KOPT-K1 (cell line): ENCODE measurements around the gene ARL8B.
"Not testable (repeated sequence)": the region's sequence is repeated elsewhere in the genome, so short reads cannot be mapped to it uniquely, and the experiment has no call there.

Experiments used
- H3K27ac ChIP-seq: fragments of 200-600 bp; sonication (generic); 2 replicates; pipeline ENCODE4 v1.5.1; 2016; ENCODE audit warnings: antibody characterized with exemption, mild to moderate bottlenecking, low read depth, low read length; ENCODE audit not compliant: poor library complexity, severe bottlenecking
- H3K36me3 ChIP-seq: fragments of 200-600 bp; sonication (generic); 2 replicates; pipeline ENCODE4 v1.5.1; 2017; ENCODE audit warnings: antibody characterized with exemption, mild to moderate bottlenecking, low read length, moderate library complexity; ENCODE audit not compliant: insufficient read depth
- H3K9me3 ChIP-seq: fragments of 200-600 bp; sonication (generic); 2 replicates; pipeline ENCODE4 v1.5.1; 2017; ENCODE audit warnings: antibody characterized with exemption, low read length, mild to moderate bottlenecking; ENCODE audit not compliant: insufficient read depth, poor library complexity, severe bottlenecking

Gene ARL8B

DNA sequence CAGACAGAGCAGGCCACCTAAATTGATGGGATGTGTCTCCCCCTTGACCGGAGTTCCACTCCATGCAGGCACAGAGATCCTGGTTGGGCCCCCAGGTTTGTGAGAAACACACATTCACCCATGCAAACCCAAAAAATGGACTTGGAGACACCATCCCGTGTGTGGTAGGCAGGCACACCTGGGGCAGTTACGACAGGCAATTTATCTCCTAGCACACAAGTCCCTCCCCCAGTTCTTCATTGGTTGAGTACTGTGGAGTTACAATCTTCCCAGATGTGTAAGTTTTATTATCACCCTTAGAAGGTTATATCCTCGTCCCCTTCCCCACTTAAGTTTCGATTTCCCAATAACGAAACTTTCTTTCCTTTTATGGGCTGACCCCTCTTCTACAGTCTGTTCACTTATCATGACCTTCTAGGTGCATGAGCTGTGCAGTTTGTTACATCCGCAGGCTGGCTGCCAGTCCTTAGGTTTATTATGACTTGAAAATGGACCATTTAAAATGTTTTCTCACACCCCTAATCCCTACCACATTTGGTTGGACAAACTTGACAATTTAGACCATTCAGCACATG is 27.3 kb downstream of the ARL8B start:
- H3K36me3 ChIP-seq, result peaks cover 16% of the 10 kb centered on the region
- peaks cover 28% of the 10 kb centered on the region for H3K9me3 ChIP-seq
- no peak overlapping the region for H3K27ac ChIP-seq

DNA sequence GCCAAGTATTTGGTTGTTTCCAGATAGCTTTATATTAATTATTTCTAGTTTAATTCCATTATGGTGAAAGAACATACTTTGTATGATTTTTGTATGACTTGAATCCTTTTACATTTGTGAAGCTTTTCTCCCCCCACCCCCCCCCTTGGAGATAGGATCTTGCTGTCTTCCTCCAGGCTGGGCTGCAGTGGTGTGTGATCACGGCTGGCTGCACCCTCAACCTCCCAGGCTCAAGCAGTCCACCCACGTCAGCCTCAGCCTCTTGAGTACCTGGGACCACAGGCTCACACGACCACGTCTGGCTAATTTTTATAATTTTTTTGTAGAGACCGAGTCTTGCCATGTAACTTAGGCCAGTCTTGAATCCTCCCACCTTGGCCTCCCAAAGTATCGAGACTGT is 29.5 kb downstream of the ARL8B start:
- no peak overlapping the region for H3K27ac ChIP-seq
- no peaks in the 10 kb centered on the region for H3K36me3 ChIP-seq
- peaks cover 8% of the 10 kb centered on the region for H3K9me3 ChIP-seq

DNA sequence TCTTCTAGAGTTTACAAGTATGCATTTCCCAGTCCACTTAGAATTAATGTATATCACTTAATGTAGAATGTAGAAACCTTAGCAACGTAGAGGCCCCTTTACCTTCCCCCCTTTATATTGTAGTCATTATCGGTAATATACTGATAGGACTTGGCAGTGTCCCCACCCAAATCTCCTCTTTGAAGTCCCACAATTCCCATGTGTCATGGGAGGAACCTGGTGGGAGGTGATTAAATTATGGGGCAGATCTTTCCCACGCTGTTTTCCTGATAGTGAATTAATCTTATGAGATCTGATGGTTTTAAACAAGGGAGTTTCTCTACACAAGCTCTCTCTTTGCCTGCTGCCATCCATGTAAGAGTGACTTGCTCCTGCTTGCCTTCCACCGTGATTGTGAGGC is 31.0 kb downstream of the ARL8B start:
- Histone ChIP-seq H3K27ac (no peak overlapping the region), H3K36me3 (no peaks in the 10 kb centered on the region), H3K9me3 (peaks cover 6% of the 10 kb centered on the region)

GRCh38 chr3:5155241-5155640 is 33.1 kb downstream of the ARL8B start:
- peaks cover 6% of the 10 kb centered on the region for H3K9me3 ChIP-seq
- H3K27ac ChIP-seq, result no peak overlapping the region
- no peaks in the 10 kb centered on the region for H3K36me3 ChIP-seq

DNA sequence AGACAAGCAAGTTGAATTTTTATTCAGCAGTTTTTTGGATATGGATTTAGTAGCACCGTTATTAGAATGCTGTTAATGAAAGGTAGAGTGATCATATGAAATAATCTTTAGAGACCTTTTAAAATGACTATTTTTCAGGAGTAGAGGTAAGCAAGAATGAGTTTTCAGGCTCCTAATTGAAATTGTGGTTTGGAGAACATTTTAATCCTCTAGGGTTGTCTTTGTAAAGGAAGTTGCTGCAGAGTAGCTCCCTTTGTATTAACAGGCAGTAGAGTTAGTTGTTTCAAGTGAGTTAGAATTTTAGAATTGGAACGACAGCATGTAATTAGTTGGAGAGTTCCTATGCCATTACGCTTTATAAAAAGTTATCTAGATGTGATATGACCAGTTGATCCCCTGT is 38.2 kb downstream of the ARL8B start:
- H3K9me3 ChIP-seq, result no peaks in the 10 kb centered on the region
- no peaks in the 10 kb centered on the region for H3K36me3 ChIP-seq
- no peak overlapping the region for H3K27ac ChIP-seq

DNA sequence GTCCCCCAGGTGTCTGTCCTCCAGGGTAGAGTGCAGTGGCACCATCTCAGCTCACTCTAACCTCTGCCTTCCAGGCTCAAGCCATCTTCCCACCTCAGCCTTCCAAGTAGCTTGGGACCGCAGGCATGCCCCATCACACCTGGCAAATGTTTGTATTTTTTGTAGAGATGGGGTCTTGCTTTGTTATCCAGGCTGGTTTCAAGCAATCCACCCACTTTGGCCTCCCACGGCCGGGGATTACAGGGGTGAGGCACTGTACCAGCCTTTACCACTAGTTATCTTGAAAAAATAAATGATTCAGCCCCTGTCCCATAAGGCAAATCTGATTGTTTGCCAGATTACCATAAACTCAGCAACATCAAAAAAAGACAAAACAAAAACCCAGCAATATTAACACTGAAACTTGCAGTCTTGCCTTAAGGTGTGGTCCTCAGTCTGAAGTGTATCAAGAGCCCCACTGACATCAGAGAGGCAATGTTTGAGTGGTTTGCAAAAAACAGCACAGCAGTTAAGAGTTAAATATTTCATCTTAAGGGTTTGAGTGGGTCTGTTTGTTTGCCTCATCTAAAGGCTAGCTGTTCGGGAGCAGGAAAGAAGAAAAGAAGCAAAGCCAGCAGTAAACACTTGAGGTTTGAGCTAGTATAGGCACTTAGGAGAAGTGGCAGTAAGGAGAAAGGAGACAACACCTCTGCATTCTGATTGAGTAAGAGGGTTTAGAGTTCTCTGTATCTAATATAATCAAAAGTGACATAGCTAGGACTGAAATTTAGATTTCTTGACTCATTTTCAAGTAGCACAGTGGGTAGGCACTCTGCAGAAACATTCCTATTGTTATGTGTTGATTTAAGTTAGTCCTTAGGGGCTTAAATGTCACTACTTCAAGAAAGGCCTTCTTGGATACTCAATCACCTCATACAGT is 39.1 kb downstream of the ARL8B start:
- Histone ChIP-seq H3K27ac (peak overlapping the region; percentile 19), H3K9me3 (no peaks in the 10 kb centered on the region), H3K36me3 (no peaks in the 10 kb centered on the region)

- Histone ChIP-seq H3K36me3 (no peaks in the 10 kb centered on the region), H3K27ac (no peak overlapping the region), H3K9me3 (no peaks in the 10 kb centered on the region)
Observed at GRCh38 chr3:5162102-5162501, 40.0 kb downstream of the ARL8B start.

GRCh38 chr3:5165698-5166097 is 43.6 kb downstream of the ARL8B start:
- H3K36me3 ChIP-seq, result 0 out of 2 replicates have a peak, but pooled peaks cover 1% of the 10 kb centered on the region
- no peaks in the 10 kb centered on the region for H3K9me3 ChIP-seq
- no peak overlapping the region for H3K27ac ChIP-seq

GRCh38 chr3:5166846-5167245 is 44.8 kb downstream of the ARL8B start:
- Histone ChIP-seq H3K9me3 (no peaks in the 10 kb centered on the region), H3K27ac (no peak overlapping the region), H3K36me3 (peaks cover 11% of the 10 kb centered on the region)

- H3K9me3 ChIP-seq, result no peaks in the 10 kb centered on the region
- H3K27ac ChIP-seq, result no peak overlapping the region
- peaks cover 24% of the 10 kb centered on the region for H3K36me3 ChIP-seq
Observed at GRCh38 chr3:5168110-5168509, 46.0 kb downstream of the ARL8B start.

GRCh38 chr3:5169807-5170206 is 47.7 kb downstream of the ARL8B start:
- no peaks in the 10 kb centered on the region for H3K9me3 ChIP-seq
- H3K36me3 ChIP-seq, result peaks cover 40% of the 10 kb centered on the region
- no peak overlapping the region for H3K27ac ChIP-seq

- Histone ChIP-seq H3K36me3 (peaks cover 51% of the 10 kb centered on the region), H3K27ac (no peak overlapping the region), H3K9me3 (no peaks in the 10 kb centered on the region)
Observed at GRCh38 chr3:5170975-5171374, 48.9 kb downstream of the ARL8B start.

GRCh38 chr3:5172018-5172417 is 49.9 kb downstream of the ARL8B start:
- no peak overlapping the region for H3K27ac ChIP-seq
- no peaks in the 10 kb centered on the region for H3K9me3 ChIP-seq
- peaks cover 62% of the 10 kb centered on the region for H3K36me3 ChIP-seq

GRCh38 chr3:5179036-5179435 is 56.9 kb downstream of the ARL8B start:
- H3K36me3 ChIP-seq, result peaks cover 64% of the 10 kb centered on the region
- peak overlapping the region; percentile 94 for H3K27ac ChIP-seq
- not testable (repeated sequence) for H3K9me3 ChIP-seq

DNA sequence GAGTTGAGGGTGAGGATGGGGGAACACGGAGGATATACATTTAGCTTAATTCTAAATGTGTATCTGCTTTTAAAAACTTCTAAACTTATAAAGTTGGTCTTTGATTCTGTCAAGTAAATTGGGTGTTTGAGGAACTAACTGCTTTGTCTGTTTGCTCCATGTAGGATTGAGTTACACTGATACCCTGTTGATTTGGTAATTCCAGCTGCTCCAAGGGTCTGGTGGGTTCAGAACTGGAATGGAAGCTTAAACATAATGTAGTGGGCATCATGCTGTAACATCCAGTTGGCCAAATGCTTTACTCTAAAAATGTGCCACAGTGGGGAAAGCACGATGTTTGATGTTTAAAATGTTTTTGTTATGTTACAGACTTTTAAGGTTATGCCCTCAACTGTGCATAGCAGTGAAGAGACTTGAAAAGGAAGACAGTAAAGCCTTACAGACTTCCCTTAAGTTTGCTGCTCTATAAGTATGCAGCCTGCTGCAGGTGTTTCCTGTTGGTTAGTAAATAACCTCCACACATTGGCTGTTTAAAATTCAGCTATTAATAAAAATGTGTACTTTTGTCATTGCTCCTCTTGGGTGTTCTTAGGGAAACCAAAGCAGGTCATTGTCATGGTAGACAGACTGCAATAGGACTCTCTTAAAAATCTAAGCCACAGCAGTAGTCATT is 59.5 kb downstream of the ARL8B start:
- peaks cover 39% of the 10 kb centered on the region for H3K36me3 ChIP-seq
- peak overlapping the region; percentile 94 for H3K27ac ChIP-seq
- no peaks in the 10 kb centered on the region for H3K9me3 ChIP-seq
